Psoas muscle (tissue), 8 donors: Measurements from ENCODE around the gene SLC16A11. TPM values are rescaled to one million over a fixed set of nuclear protein-coding genes. Genes with fewer than 3 reads are reported as not detected.
A peak's percentile ranks its signal among the peaks of the same experiment; 100 is the strongest.

Experiments used
- ATAC-seq, 4 donors: fragments of 200-7000 bp; cut with Tn5 transposase; one replicate each; pipeline ENCODE4 v1.9.1; 2020; ENCODE audit warnings: moderate library complexity in 3 of 4, mild to moderate bottlenecking in 2 of 4
- DNase-seq, 2 donors: peaks; one replicate each; pipeline ENCODE4 v3.0.0-alpha.2; 2020
- H3K27ac ChIP-seq: fragments of 200-600 bp; one replicate; pipeline ENCODE4 v1.8.0; 2022
- H3K27me3 ChIP-seq, 3 donors: fragments of 200-600 bp in 1 of 3; one replicate each; pipeline versions ENCODE4 v1.6.1 to v1.8.0; 2013 to 2022; ENCODE audit warnings: low read length in 2 of 3, mild to moderate bottlenecking in 2 of 3, moderate library complexity in 1 of 3; ENCODE audit not compliant: insufficient read depth in 3 of 3
- H3K36me3 ChIP-seq, 2 donors: fragments of 200-600 bp in 1 of 2; one replicate each; pipeline versions ENCODE4 v1.6.1 to v1.8.0; 2013 to 2022; ENCODE audit warnings: low read depth in 1 of 2, mild to moderate bottlenecking in 1 of 2, moderate library complexity in 1 of 2; ENCODE audit not compliant: insufficient read depth in 1 of 2
- H3K4me1 ChIP-seq: fragments of 200-600 bp; one replicate; pipeline ENCODE4 v1.8.0; 2022
- H3K4me3 ChIP-seq: fragments of 200-600 bp; one replicate; pipeline ENCODE4 v1.8.0; 2022; ENCODE audit warnings: mild to moderate bottlenecking
- H3K9me3 ChIP-seq: fragments of 200-600 bp; one replicate; pipeline ENCODE4 v1.8.0; 2022
- CTCF ChIP-seq: fragments of 200-600 bp; IDR thresholded peaks from one replicate; pipeline ENCODE4 v1.8.0; 2022; ENCODE audit warnings: antibody characterized with exemption
- WGBS, 3 donors: extraction: QIAGEN DNeasy Blood & Tissue Kit; methylation state at CpG; one replicate each; pipeline versions ENCODE4 v1.1.6 to v1.1.7; 2013; 5-methylcytosine and 5-hydroxymethylcytosine counted together
- intact Hi-C, 2 donors: fragments of 100-400 bp; cut with DNase I; formaldehyde crosslinking; loops; one replicate each; pipeline versions ENCODE4 v1.11.0 to v1.14.2; 2022
- polyA plus RNA-seq, 3 donors: library from polyadenylated mRNA; stranded (reverse); fragments of 200-250 nt; gene quantifications; one replicate each; pipeline ENCODE4 v1.2.3, GENCODE V29; 2013
- total RNA-seq, 4 donors: library from RNA; stranded (reverse); fragmentation: NEBNext Ultra II Directional in 2 of 4; extraction: Animal tissue kit (Norgen Biotek cat#: 25700) in 2 of 4; gene quantifications; one replicate each; pipeline versions ENCODE4 v1.2.1 to v1.2.4, GENCODE V29; 2021 to 2023
- donor health status: healthy with polysubstance abuse.
- donor health status: DM: no; HTN: no; CAD: no; lungs with moderate emphysema.
- donor health status: Bipolar disorder and iron deficiency.
- donor health status: healthy.
- donor health status: DM: yes; HTN: yes; CAD: no.
- donor health status: DM: no; HTN: no; CAD: no.
- donor health status: DM: no; HTN: no; CAD: no.
- donor health status: DM: yes; HTN: yes; CAD: no.

SLC16A11 gene
- total and polyA plus RNA-seq, 7 donors = 0.34 to 1.2 (median 0.42) TPM; not detected in 2

GRCh38 chr17:7026471-7027115, 17.3 kb downstream of the SLC16A11 start:
- TF ChIP-seq CTCF = no peak
- intact Hi-C loops = no loop called here
- DNase-seq (no peak), ATAC-seq (no peak)
- H3K9me3 ChIP-seq = no peaks in the 10 kb centered on the region
- peaks cover 0 to 2% of the 10 kb centered on the region in 2 donors for H3K36me3 ChIP-seq
- H3K27me3 ChIP-seq = peaks cover 0 to 17% (median 7%) of the 10 kb centered on the region in 3 donors
- 81 to 87% (median 83%) methylated on average over 29 of the region's 29 CpGs for WGBS, 3 donors
- H3K4me1 ChIP-seq = peaks cover 6% of the 10 kb centered on the region
- peak overlapping the region; percentile 63 for H3K4me3 ChIP-seq
- H3K27ac ChIP-seq = no peak overlapping the region

GRCh38 chr17:7025245-7025644, 18.6 kb downstream of the SLC16A11 start:
- Histone ChIP-seq H3K36me3 (peaks cover 0 to 2% of the 10 kb centered on the region in 2 donors), H3K27me3 (peaks cover 0 to 17% (median 7%) of the 10 kb centered on the region in 3 donors), H3K4me3 (peak overlapping the region; percentile 63), H3K9me3 (no peaks in the 10 kb centered on the region), H3K4me1 (peaks cover 9% of the 10 kb centered on the region), H3K27ac (no peak overlapping the region)
- WGBS, 3 donors = 67 to 97% (median 80%) methylated on average over 1 of the region's 1 CpG
- no peak for TF ChIP-seq CTCF
- no peak for DNase-seq
- ATAC-seq = no peak
- intact Hi-C loops = no loop called here

GRCh38 chr17:7024402-7024785, 19.5 kb downstream of the SLC16A11 start:
- Histone ChIP-seq H3K36me3 (peaks cover 0 to 2% of the 10 kb centered on the region in 2 donors), H3K9me3 (no peaks in the 10 kb centered on the region), H3K4me3 (peak overlapping the region; percentile 63), H3K4me1 (peaks cover 13% of the 10 kb centered on the region), H3K27ac (no peak overlapping the region), H3K27me3 (peaks cover 0 to 17% (median 7%) of the 10 kb centered on the region in 3 donors)
- no peak for TF ChIP-seq CTCF
- no peak for DNase-seq
- 63 to 68% (median 66%) methylated on average over 8 of the region's 8 CpGs for WGBS, 3 donors
- ATAC-seq = no peak
- intact Hi-C loops = loop anchor here (5.0 kb wide), 1 partner anchor 112 kb away; no protein-coding TSS in a partner anchor

GRCh38 chr17:7023576-7024401, 20.1 kb downstream of the SLC16A11 start:
- TF ChIP-seq CTCF = no peak
- DNase-seq (peak; percentile 93 to 94), ATAC-seq (peak; percentile 41 to 65 (median 64))
- H3K36me3 ChIP-seq = peaks cover 0 to 2% of the 10 kb centered on the region in 2 donors
- peaks cover 15% of the 10 kb centered on the region for H3K4me1 ChIP-seq
- peak overlapping the region; percentile 79 for H3K27ac ChIP-seq
- peak overlapping the region; percentile 63 for H3K4me3 ChIP-seq
- intact Hi-C loops = loop anchor here (5.0 kb wide), 1 partner anchor 111 kb away; no protein-coding TSS in a partner anchor
- peaks cover 0 to 17% (median 7%) of the 10 kb centered on the region in 3 donors for H3K27me3 ChIP-seq
- no peaks in the 10 kb centered on the region for H3K9me3 ChIP-seq
- WGBS, 3 donors = 29 to 33% (median 31%) methylated on average over 48 to 51 of the region's 51 CpGs
